WTC11 (cell line): ENCODE results near the gene USP2. TPM values are rescaled to one million over a fixed set of nuclear protein-coding genes. Genes with fewer than 3 reads are reported as not detected.

Experiments used
- ATAC-seq: fragments of 200-7000 bp; cut with Tn5 transposase; 2 replicates; pipeline ENCODE4 v1.10.0; 2021; ENCODE audit warnings: mild to moderate bottlenecking, moderate library complexity
- CTCF ChIA-PET: fragments of 300-600 bp; sonication (Branson Sonifier 250); formaldehyde crosslinking; loops from one replicate; lab custom pipeline; 2021; ENCODE audit warnings: antibody characterized with exemption; lab: Charles Lee
- POLR2A ChIA-PET: fragments of 350-600 bp; sonication (Branson Sonifier 250); formaldehyde crosslinking; loops from one replicate; lab custom pipeline; 2021; ENCODE audit warnings: antibody characterized with exemption; lab: Charles Lee
- DNase-seq: peaks from one replicate; pipeline ENCODE4 v3.0.0; 2021; ENCODE audit warnings: low spot score
- H3K27ac Mint-ChIP-seq: 2 replicates; pipeline ENCODE4 v1.8.0; 2021; ENCODE audit warnings: mixed read lengths
- H3K27me3 Mint-ChIP-seq: 2 replicates; pipeline ENCODE4 v1.8.0; 2021; ENCODE audit warnings: low read depth, mild to moderate bottlenecking, moderate library complexity, mixed read lengths
- H3K36me3 Mint-ChIP-seq: 2 replicates; pipeline ENCODE4 v1.8.0; 2021; ENCODE audit warnings: mixed read lengths
- H3K4me1 Mint-ChIP-seq: 2 replicates; pipeline ENCODE4 v1.8.0; 2022; ENCODE audit warnings: mixed read lengths
- H3K4me3 Mint-ChIP-seq: 2 replicates; pipeline ENCODE4 v1.8.0; 2021; ENCODE audit warnings: mild to moderate bottlenecking, moderate library complexity, mixed read lengths
- H3K9me3 Mint-ChIP-seq: 2 replicates; pipeline ENCODE4 v1.8.0; 2021; ENCODE audit warnings: mixed read lengths
- ARID4B ChIP-seq: sonication (generic); formaldehyde crosslinking; IDR thresholded peaks from 2 replicates; pipeline ENCODE4 v1.8.0; 2023; ENCODE audit warnings: missing genetic modification reagents, mild to moderate bottlenecking, borderline replicate concordance
- EMX1 ChIP-seq: fragments of 250-450 bp; sonication (Bioruptor Pico); IDR thresholded peaks from 2 replicates; pipeline ENCODE4 v1.8.0; 2021; ENCODE audit warnings: mild to moderate bottlenecking
- FOXP1 ChIP-seq: sonication (generic); formaldehyde crosslinking; IDR thresholded peaks from 2 replicates; pipeline ENCODE4 v1.8.0; 2022; ENCODE audit warnings: missing genetic modification reagents, mild to moderate bottlenecking, moderate library complexity, borderline replicate concordance
- MYBL2 ChIP-seq: sonication (generic); formaldehyde crosslinking; IDR thresholded peaks from 2 replicates; pipeline ENCODE4 v1.8.1; 2023; ENCODE audit warnings: mild to moderate bottlenecking, moderate library complexity, missing genetic modification reagents
- NFATC4 ChIP-seq: fragments of 250-450 bp; sonication (Bioruptor Pico); IDR thresholded peaks from 2 replicates; pipeline ENCODE4 v1.9.0; 2021; ENCODE audit warnings: mild to moderate bottlenecking
- NFE2L1 ChIP-seq: sonication (generic); formaldehyde crosslinking; IDR thresholded peaks from 2 replicates; pipeline ENCODE4 v1.8.1; 2023; ENCODE audit warnings: missing genetic modification reagents
- NR1H2 ChIP-seq: sonication (generic); formaldehyde crosslinking; IDR thresholded peaks from 2 replicates; pipeline ENCODE4 v1.9.0; 2021; ENCODE audit warnings: mild to moderate bottlenecking, moderate library complexity, missing genetic modification reagents
- SMAD3 ChIP-seq: sonication (generic); formaldehyde crosslinking; IDR thresholded peaks from 2 replicates; pipeline ENCODE4 v1.8.0; 2022; ENCODE audit warnings: missing genetic modification reagents, mild to moderate bottlenecking, borderline replicate concordance
- TP53 ChIP-seq: sonication (generic); formaldehyde crosslinking; IDR thresholded peaks from 2 replicates; pipeline ENCODE4 v1.8.1; 2023; ENCODE audit warnings: mild to moderate bottlenecking, missing genetic modification reagents
- ZNF416 ChIP-seq: fragments of 250-450 bp; sonication (Bioruptor Pico); IDR thresholded peaks from 2 replicates; pipeline ENCODE4 v1.9.0; 2021; ENCODE audit warnings: mild to moderate bottlenecking, inconsistent platforms
- ZNF512 ChIP-seq: sonication (generic); formaldehyde crosslinking; IDR thresholded peaks from 2 replicates; pipeline ENCODE4 v1.8.1; 2022; ENCODE audit warnings: missing genetic modification reagents, borderline replicate concordance
- total RNA-seq: library from RNA; stranded (reverse); gene quantifications from 3 replicates; pipeline ENCODE4 v1.2.3, GENCODE V29; 2021
- TF ChIP-seq, protein P1 (sequence below): sonication (generic); formaldehyde crosslinking; IDR thresholded peaks from 2 replicates; pipeline ENCODE4 v1.8.1; 2023; ENCODE audit warnings: mild to moderate bottlenecking, moderate library complexity, missing genetic modification reagents
- TF ChIP-seq, protein P2 (sequence below): fragments of 250-450 bp; sonication (Bioruptor Pico); IDR thresholded peaks from 2 replicates; pipeline ENCODE4 v1.9.0; 2021; ENCODE audit warnings: mild to moderate bottlenecking, borderline replicate concordance
- TF ChIP-seq, protein P3 (sequence below): fragments of 250-450 bp; sonication (Bioruptor Pico); conservative IDR thresholded peaks from 2 replicates; pipeline ENCODE4 v1.9.0; 2021; ENCODE audit warnings: mild to moderate bottlenecking
- TF ChIP-seq, protein P4 (sequence below): sonication (generic); formaldehyde crosslinking; IDR thresholded peaks from 2 replicates; pipeline ENCODE4 v1.8.1; 2023; ENCODE audit warnings: mild to moderate bottlenecking, missing genetic modification reagents

USP2 gene
- total RNA-seq, 1 experiment from 2014 or later, result 8.0 TPM

DNA sequence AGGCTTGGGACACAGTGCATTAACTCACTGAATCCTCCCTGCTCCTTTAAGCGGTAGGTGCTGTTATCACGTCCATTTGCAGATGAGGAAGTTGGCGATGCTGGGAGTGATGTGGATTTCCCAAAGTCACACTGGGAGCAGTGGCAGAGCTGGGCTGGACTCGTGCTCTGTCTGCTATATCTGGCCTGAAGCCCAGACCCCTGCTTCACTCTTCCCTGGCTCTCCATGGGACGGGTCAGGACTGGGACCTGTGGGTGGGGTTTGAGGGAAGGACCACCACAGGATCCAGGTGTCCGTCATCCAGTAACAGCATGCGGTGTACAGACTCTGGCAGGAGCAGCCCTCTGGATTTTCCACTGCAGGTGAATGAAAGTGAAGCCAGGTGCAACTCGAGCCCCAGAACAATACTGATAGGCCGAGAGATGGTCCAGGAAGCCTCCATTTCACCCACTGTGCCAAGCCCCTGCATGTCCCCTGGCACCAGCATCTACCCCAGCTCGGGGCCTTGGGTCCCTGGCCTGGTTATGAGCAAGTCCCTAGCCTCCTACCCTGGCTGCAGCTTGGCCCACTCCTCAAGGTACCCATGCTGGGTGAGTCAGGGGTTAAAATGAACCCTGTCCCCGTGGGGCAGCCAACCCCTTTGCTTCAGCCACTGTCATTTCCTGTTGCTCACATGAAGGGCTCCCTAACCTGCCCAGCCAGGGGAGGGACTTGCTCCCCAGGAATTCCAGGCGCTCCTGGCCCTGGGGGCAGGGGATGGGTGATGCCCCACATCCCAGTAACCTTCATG is 4.2 kb downstream of the USP2 start (continued):
- TF ChIP-seq, protein P1, sequence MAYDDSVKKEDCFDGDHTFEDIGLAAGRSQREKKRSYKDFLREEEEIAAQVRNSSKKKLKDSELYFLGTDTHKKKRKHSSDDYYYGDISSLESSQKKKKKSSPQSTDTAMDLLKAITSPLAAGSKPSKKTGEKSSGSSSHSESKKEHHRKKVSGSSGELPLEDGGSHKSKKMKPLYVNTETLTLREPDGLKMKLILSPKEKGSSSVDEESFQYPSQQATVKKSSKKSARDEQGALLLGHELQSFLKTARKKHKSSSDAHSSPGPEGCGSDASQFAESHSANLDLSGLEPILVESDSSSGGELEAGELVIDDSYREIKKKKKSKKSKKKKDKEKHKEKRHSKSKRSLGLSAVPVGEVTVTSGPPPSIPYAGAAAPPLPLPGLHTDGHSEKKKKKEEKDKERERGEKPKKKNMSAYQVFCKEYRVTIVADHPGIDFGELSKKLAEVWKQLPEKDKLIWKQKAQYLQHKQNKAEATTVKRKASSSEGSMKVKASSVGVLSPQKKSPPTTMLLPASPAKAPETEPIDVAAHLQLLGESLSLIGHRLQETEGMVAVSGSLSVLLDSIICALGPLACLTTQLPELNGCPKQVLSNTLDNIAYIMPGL (CRISPR knock-in tag), result no peak

DNA sequence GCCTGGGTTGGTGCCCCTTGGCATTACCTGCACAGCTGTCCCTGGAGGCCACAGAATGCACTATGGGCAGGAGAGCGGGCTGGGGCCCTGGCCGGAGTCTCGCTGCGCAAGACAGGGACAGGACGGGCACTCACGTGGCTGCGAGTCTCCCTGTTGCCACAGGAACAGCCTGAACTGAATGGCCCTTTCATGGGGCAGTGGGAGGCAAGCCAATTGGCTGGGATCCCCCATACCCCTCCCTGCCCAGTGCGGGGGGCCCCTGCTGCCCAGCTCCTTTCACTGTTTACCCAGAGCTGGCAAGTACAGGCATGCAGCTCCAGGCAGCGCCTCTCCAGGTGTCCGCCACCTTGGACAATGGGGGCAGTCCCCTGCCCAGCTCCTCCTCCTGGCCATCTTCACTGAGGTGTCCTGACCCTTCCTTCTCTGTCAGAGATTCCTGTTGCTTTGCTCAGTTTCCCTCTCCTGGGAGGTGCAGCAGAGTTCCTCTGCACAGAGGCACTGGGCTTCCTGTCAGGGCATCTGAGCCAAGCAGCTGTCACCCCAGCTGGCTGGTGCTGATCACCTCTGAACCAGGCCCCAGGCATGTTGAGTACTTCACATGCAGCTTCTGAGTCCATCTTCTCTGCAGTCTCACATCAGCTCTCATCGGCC is 5.2 kb downstream of the USP2 start:
- H3K4me1 Mint-ChIP-seq, result peaks cover 74% of the 10 kb centered on the region
- H3K9me3 Mint-ChIP-seq, result no peaks in the 10 kb centered on the region
- peak overlapping the region; percentile 69 for H3K27ac Mint-ChIP-seq
- H3K27me3 Mint-ChIP-seq, result peaks cover 18% of the 10 kb centered on the region
- H3K4me3 Mint-ChIP-seq, result no peak overlapping the region
- ChIA-PET CTCF (interaction anchor here (0.9 to 12.9 kb wide), 13 partner anchors 9 to 257 kb away, joined by 3 to 262 read pairs (median 20); partner anchors contain the start of genes C1QTNF5, MCAM and MFRP), POLR2A (interaction anchor here (0.9 to 1.0 kb wide), 2 partner anchors 9 to 35 kb away, joined by 3 read pairs; partner anchors contain the start of gene C1QTNF5)
- DNase-seq (no peak), ATAC-seq (no peak)
- no peaks in the 10 kb centered on the region for H3K36me3 Mint-ChIP-seq
- no peak for TF ChIP-seq ZNF416
- no peak for TF ChIP-seq TP53 (CRISPR knock-in tag)
- TF ChIP-seq ZNF512 (CRISPR knock-in tag), result no peak
- TF ChIP-seq, protein P2, sequence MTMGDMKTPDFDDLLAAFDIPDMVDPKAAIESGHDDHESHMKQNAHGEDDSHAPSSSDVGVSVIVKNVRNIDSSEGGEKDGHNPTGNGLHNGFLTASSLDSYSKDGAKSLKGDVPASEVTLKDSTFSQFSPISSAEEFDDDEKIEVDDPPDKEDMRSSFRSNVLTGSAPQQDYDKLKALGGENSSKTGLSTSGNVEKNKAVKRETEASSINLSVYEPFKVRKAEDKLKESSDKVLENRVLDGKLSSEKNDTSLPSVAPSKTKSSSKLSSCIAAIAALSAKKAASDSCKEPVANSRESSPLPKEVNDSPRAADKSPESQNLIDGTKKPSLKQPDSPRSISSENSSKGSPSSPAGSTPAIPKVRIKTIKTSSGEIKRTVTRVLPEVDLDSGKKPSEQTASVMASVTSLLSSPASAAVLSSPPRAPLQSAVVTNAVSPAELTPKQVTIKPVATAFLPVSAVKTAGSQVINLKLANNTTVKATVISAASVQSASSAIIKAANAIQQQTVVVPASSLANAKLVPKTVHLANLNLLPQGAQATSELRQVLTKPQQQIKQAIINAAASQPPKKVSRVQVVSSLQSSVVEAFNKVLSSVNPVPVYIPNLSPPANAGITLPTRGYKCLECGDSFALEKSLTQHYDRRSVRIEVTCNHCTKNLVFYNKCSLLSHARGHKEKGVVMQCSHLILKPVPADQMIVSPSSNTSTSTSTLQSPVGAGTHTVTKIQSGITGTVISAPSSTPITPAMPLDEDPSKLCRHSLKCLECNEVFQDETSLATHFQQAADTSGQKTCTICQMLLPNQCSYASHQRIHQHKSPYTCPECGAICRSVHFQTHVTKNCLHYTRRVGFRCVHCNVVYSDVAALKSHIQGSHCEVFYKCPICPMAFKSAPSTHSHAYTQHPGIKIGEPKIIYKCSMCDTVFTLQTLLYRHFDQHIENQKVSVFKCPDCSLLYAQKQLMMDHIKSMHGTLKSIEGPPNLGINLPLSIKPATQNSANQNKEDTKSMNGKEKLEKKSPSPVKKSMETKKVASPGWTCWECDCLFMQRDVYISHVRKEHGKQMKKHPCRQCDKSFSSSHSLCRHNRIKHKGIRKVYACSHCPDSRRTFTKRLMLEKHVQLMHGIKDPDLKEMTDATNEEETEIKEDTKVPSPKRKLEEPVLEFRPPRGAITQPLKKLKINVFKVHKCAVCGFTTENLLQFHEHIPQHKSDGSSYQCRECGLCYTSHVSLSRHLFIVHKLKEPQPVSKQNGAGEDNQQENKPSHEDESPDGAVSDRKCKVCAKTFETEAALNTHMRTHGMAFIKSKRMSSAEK (CRISPR knock-in tag), result no peak
- no peak for TF ChIP-seq SMAD3 (CRISPR knock-in tag)
- no peak for TF ChIP-seq NFATC4 (CRISPR knock-in tag)
- TF ChIP-seq, protein P1 (CRISPR knock-in tag), result no peak
- no peak; the same call in 1 of the 2 replicates for TF ChIP-seq NFE2L1
- no peak for TF ChIP-seq FOXP1
- no peak for TF ChIP-seq MYBL2 (CRISPR knock-in tag)
- TF ChIP-seq EMX1 (CRISPR knock-in tag), result no peak
- TF ChIP-seq, protein P3, sequence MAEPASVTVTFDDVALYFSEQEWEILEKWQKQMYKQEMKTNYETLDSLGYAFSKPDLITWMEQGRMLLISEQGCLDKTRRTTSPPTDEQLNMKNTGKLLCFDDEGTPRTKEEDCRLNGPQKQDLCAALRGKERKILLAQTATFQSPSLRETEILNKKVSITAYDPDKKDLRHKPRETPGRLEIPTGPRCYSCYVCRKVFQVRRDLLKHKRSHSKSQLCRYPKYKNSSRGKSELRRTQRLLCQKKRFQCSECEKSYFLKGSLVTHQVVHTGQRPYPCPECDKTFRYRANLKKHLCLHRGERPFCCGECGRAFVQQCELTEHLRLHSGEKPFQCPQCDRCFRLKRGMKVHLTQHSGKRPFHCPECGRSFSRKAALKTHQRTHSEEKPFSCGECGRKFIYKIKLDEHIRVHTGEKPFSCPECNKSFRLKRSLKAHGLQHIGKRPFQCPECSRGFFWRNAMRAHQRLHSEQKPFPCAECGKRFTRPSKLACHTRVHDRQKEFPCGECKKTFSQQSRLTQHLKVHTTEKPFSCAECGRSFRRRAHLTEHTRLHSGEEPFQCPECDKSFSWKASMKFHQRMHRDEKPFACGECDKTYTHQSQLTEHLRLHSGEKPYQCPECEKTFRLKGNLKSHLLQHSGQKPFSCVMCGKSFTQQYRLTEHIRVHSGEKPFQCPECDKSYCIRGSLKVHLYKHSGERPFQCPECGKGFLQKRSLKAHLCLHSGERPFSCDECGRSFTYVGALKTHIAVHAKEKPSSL (CRISPR knock-in tag), result no peak
- TF ChIP-seq NR1H2 (CRISPR knock-in tag), result no peak
- TF ChIP-seq, protein P4, sequence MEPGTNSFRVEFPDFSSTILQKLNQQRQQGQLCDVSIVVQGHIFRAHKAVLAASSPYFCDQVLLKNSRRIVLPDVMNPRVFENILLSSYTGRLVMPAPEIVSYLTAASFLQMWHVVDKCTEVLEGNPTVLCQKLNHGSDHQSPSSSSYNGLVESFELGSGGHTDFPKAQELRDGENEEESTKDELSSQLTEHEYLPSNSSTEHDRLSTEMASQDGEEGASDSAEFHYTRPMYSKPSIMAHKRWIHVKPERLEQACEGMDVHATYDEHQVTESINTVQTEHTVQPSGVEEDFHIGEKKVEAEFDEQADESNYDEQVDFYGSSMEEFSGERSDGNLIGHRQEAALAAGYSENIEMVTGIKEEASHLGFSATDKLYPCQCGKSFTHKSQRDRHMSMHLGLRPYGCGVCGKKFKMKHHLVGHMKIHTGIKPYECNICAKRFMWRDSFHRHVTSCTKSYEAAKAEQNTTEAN (CRISPR knock-in tag), result no peak
- no peak for TF ChIP-seq ARID4B (CRISPR knock-in tag)
